Liver (tissue), 9 donors: ENCODE measurements around the gene THAP4. TPM values are rescaled to one million over a fixed set of nuclear protein-coding genes. Genes with fewer than 3 reads are reported as not detected.
"Not testable (repeated sequence)": the region's sequence is repeated elsewhere in the genome, so short reads cannot be mapped to it uniquely, and the experiment has no call there.

Experiments
- DNase-seq: peaks from one replicate; pipeline ENCODE4 v3.0.0-alpha.2; 2017; ENCODE audit warnings: low spot score
- H3K27ac ChIP-seq, 2 donors: one replicate each; pipeline ENCODE4 v1.7.0; 2013; ENCODE audit warnings: inconsistent platforms in 2 of 2, low read length in 2 of 2, control low read depth in 1 of 2, low read depth in 1 of 2, mild to moderate bottlenecking in 1 of 2
- H3K27me3 ChIP-seq, 4 donors: one replicate each; pipeline versions ENCODE4 v1.6.1 to v1.7.0; 2013; ENCODE audit warnings: low read length in 3 of 4, inconsistent platforms in 1 of 4, mild to moderate bottlenecking in 1 of 4, moderate library complexity in 1 of 4; ENCODE audit not compliant: control insufficient read depth in 4 of 4, insufficient read depth in 4 of 4
- H3K36me3 ChIP-seq, 4 donors: one replicate each; pipeline versions ENCODE4 v1.6.1 to v1.7.0; 2013; ENCODE audit warnings: low read length in 3 of 4, mild to moderate bottlenecking in 3 of 4, low read depth in 1 of 4, moderate library complexity in 1 of 4; ENCODE audit not compliant: control insufficient read depth in 4 of 4, insufficient read depth in 3 of 4
- H3K4me1 ChIP-seq, 4 donors: one replicate each; pipeline versions ENCODE4 v1.6.1 to v1.7.0; 2013; ENCODE audit warnings: low read length in 3 of 4, mild to moderate bottlenecking in 3 of 4, moderate library complexity in 1 of 4; ENCODE audit not compliant: control insufficient read depth in 4 of 4, insufficient read depth in 4 of 4
- H3K4me3 ChIP-seq, 3 donors: one replicate each; pipeline versions ENCODE4 v1.6.1 to v1.7.0; 2013; ENCODE audit warnings: low read length in 3 of 3, control low read depth in 1 of 3, low read depth in 1 of 3, mild to moderate bottlenecking in 1 of 3
- H3K9ac ChIP-seq, 2 donors: one replicate each; pipeline ENCODE4 v1.7.0; 2013; ENCODE audit warnings: low read length in 2 of 2, mild to moderate bottlenecking in 2 of 2, moderate library complexity in 2 of 2, control low read depth in 1 of 2, low read depth in 1 of 2
- H3K9me3 ChIP-seq, 4 donors: one replicate each; pipeline versions ENCODE4 v1.6.1 to v1.7.0; 2013; ENCODE audit warnings: low read length in 3 of 4; ENCODE audit not compliant: control insufficient read depth in 4 of 4
- CTCF ChIP-seq: fragments of 150-350 bp; IDR thresholded peaks from 2 replicates; pipeline ENCODE4 v1.5.1; 2017; ENCODE audit warnings: improper control_type of control experiment, low read depth, low read length; ENCODE audit not compliant: missing input control
- FOXA1 ChIP-seq: IDR thresholded peaks from 2 replicates; pipeline ENCODE4 v1.6.1; 2016; ENCODE audit warnings: antibody characterized with exemption
- FOXA2 ChIP-seq: IDR thresholded peaks from 2 replicates; pipeline ENCODE4 v1.6.1; 2016; ENCODE audit warnings: antibody characterized with exemption
- GABPA ChIP-seq, 2 donors: IDR thresholded peaks in 1 of 2; conservative IDR thresholded peaks in 1 of 2; 2 replicates each; pipeline ENCODE4 v1.6.1; 2016; ENCODE audit warnings: antibody characterized with exemption in 2 of 2, mild to moderate bottlenecking in 1 of 2, moderate library complexity in 1 of 2
- HNF4G ChIP-seq: IDR thresholded peaks from 2 replicates; pipeline ENCODE4 v1.6.1; 2016; ENCODE audit warnings: antibody characterized with exemption
- RAD21 ChIP-seq, 2 donors: IDR thresholded peaks; 2 replicates each; pipeline ENCODE4 v1.6.1; 2016; ENCODE audit warnings: antibody characterized with exemption in 2 of 2, mild to moderate bottlenecking in 2 of 2
- RXRA ChIP-seq, 2 donors: IDR thresholded peaks; 2 replicates each; pipeline ENCODE4 v1.6.1; 2017 to 2018; ENCODE audit warnings: antibody characterized with exemption in 2 of 2, mild to moderate bottlenecking in 1 of 2
- SP1 ChIP-seq: IDR thresholded peaks from 2 replicates; pipeline ENCODE4 v1.6.1; 2018; ENCODE audit warnings: antibody characterized with exemption, mild to moderate bottlenecking
- ZBTB33 ChIP-seq: IDR thresholded peaks from 2 replicates; pipeline ENCODE4 v1.6.1; 2016; ENCODE audit warnings: antibody characterized with exemption
- WGBS: extraction: QIAGEN DNeasy Blood & Tissue Kit; methylation state at CpG from one replicate; pipeline ENCODE4 v1.1.7; 2013; 5-methylcytosine and 5-hydroxymethylcytosine counted together
- polyA plus RNA-seq, 2 donors: library from polyadenylated mRNA; stranded (reverse) in 1 of 2; unstranded in 1 of 2; fragments of 200-250 nt in 1 of 2; fragments of >200 nt in 1 of 2; fragmentation: Nextera tagmentation in 1 of 2; extraction: Ambion mirVana in 1 of 2; gene quantifications; one replicate each; pipeline versions ENCODE4 v1.2.1 to v1.2.3, GENCODE V29; 2013 to 2015
- total RNA-seq, 2 donors: library from RNA; depleted of rRNA; stranded (reverse); fragments of >200 nt; gene quantifications; one replicate each; pipeline ENCODE4 v1.2.3, GENCODE V29; 2014
- donor health status: healthy.
- donor health status: healthy.
- donor health status: healthy.
- donor health status: healthy.
- donor health status: healthy.

THAP4 gene
- total and polyA plus RNA-seq, 4 donors, result 16.8 to 33.1 (median 22.7) TPM

GRCh38 chr2:241574911-241575623 lies 61.9 kb downstream of the THAP4 start:
- Histone ChIP-seq H3K4me3 (no peak overlapping the region), H3K36me3 (peaks cover 4 to 21% (median 13%) of the 10 kb centered on the region in 4 donors), H3K4me1 (peaks cover 0 to 3% (median 0%) of the 10 kb centered on the region in 4 donors), H3K9me3 (no peaks in the 10 kb centered on the region), H3K9ac (no peak overlapping the region), H3K27me3 (no peaks in the 10 kb centered on the region), H3K27ac (no peak overlapping the region)
- 84% methylated on average over 7 of the region's 7 CpGs for WGBS
- DNase-seq, result no peak
- no peak for TF ChIP-seq ZBTB33

DNA sequence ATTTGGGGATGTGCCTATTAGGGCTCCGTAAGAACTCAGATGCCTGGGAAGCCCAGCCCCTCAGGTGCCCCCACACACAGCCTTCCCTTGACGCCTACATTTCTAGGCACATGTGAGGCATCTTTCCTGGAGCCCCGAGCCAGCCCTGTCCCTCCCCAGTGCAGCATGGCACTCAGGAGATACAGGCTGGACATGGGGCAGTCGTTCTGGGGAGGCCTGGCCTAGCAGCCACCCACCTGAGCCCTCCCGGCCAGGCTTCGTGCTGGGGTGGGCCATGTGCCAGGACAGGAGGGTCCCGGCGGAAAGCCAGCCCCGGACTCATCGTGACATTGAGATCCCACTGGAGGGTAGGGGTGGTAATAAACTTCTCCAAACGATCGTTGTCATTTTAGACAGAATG lies 63.2 kb downstream of the THAP4 start:
- Histone ChIP-seq H3K9ac (no peak overlapping the region), H3K4me3 (no peak overlapping the region), H3K4me1 (peaks cover 0 to 3% (median 0%) of the 10 kb centered on the region in 4 donors), H3K27ac (no peak overlapping the region), H3K27me3 (no peaks in the 10 kb centered on the region), H3K36me3 (peaks cover 6 to 23% (median 13%) of the 10 kb centered on the region in 4 donors), H3K9me3 (no peaks in the 10 kb centered on the region)
- TF ChIP-seq FOXA1 (no peak), HNF4G (no peak), GABPA (IDR thresholded peaks at IDR 0.05 in 1 of 2, conservative IDR thresholded peaks at IDR 0.05 in 1 of 2) (no peak), CTCF (no peak), SP1 (no peak), RAD21 (IDR thresholded peaks at IDR 0.05) (no peak), RXRA (IDR thresholded peaks at IDR 0.05) (no peak), ZBTB33 (no peak), FOXA2 (no peak)
- 91% methylated on average over 12 of the region's 12 CpGs for WGBS
- no peak for DNase-seq

- 96% methylated on average over 20 of the region's 20 CpGs for WGBS
- H3K36me3 ChIP-seq, result peaks cover 8 to 25% (median 15%) of the 10 kb centered on the region in 4 donors
- H3K9ac ChIP-seq, H3K4me1 ChIP-seq, DNase-seq, H3K4me3 ChIP-seq, H3K27ac ChIP-seq, H3K27me3 ChIP-seq, H3K9me3 ChIP-seq: not testable (repeated sequence)
These were observed 63.9 kb downstream of the THAP4 start for GRCh38 chr2:241572915-241573651.
